Stimulated activated naive CD8-positive, alpha-beta T cell treated with anti-CD3 and anti-CD28 coated beads, Interleukin-15, Interleukin-2, amounts not matched to agents 100 U/mL and 50 U/mL, for 24 hours (primary cell): ENCODE measurements around the gene TCP11L2.

Experiments used
- ATAC-seq: fragments of 150-1000 bp; cut with Tn5 transposase; one replicate; pipeline ENCODE4 v1.10.0; 2021
- DNase-seq: peaks from one replicate; pipeline ENCODE4 v3.0.0; 2021

Gene TCP11L2

DNA sequence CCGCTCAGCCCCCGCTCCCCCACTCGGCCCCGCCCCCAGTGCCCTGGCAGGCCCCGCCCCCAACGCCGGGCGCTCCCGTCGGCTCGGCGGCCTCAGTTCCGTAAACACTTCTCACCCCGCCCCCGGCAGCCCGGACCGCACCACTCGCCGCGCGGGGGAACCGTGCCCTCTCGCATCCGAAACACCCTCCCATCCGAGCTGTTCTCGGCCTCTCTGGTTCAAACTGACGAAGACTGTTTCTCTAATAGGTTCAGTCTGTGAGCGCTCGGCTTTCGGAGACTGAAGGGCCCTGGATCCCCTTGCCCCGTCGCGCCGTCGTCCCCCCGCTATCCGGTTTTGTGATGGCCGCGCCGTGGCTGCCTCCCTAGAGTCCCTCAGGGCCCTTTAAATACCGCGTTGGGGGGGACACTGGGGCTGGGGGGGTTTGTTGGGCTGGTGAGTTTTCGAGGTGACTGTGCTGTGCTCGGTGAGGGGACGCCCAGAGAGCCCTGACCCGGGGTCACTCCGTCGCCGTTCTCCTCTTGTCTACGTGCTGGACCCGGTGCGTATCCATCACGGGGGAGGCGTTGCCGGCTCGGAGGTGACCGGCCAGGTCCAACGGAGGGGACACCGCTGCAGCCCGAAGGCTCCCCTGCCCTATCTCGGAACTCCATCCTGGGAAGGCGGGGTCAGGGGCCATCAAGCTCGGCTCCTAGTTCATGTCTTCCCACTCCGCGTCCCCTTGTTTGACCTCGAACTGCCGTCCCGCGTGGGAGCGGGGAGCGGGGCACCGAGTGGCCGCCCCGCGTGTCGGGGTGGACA is at the start of gene TCP11L2:
TCP11L2 (plus strand) TSS at position 333 of the 801 bp plus-strand sequence. CDS start 8,343 bp downstream, outside the sequence.
- peak; percentile 92 for DNase-seq

GRCh38 chr12:106254724-106255123 is 47.8 kb upstream of the TCP11L2 start:
- ATAC-seq (no peak), DNase-seq (no peak)

More for the DNA sequence above, at the start of gene TCP11L2:
- ATAC-seq = peak; percentile 76

DNA sequence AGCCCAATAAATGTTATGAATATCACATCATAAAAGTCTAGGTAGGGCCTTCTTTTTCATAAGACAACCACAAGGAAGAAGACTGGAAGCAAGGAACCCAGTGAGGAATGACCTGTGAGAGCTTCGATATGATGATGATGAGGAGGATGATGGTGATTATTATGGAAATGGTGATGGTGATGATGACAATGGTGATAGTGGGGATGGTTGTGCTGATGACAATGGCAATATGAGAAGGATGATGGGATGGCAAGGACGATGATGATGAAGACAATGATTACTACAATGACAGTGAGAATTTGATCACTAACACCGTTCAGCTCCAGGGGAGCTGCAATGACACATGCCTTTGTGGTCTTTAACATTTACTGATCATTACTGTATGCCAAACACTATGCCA is 47.0 kb upstream of the TCP11L2 start:
- no peak for ATAC-seq
- DNase-seq = no peak

- ATAC-seq = no peak
- no peak for DNase-seq
Measured at GRCh38 chr12:106255952-106256351, 46.6 kb upstream of the TCP11L2 start.

DNA sequence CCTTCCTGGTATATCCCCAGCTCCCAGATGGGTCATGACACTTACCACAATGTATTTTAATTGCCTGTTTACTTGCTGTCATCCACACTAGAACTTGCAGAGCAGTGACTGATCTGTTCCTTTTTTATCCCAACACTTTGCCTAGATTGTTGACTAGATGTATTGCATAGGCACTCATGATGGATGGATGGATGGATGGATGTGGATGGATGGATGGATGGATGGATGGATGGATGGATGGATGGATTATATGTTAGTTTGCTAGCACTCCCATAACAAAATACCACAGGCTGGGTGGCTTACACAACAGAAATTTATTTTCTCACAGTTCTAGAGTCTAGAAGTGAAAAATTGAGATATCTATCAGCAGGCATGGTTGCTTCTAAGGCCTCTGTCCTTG is 46.0 kb upstream of the TCP11L2 start:
- no peak for ATAC-seq

DNA sequence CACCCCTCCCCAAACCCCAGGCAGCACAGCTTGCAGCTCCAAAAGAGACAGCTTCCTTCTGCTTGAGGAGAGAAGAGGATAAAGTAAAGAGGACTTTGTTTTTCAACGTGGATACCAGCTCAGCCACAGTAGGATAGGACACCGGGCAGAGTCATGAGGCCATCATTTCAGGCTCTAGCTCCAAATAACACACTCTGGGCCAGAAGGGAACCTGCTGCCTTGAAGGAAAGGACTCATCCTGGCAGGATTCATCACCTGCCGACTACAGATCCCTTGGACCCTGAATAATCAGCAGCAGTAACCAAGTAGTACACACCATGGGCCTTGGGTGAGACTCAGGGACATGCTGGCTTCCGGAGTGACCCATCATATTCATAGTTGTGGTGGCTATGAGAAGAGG is 44.3 kb upstream of the TCP11L2 start:
- ATAC-seq (no peak), DNase-seq (no peak)

More for the DNA sequence above, 46.0 kb upstream of the TCP11L2 start:
- DNase-seq = no peak

- DNase-seq (no peak), ATAC-seq (no peak)
Measured at GRCh38 chr12:106258935-106259334, 43.6 kb upstream of the TCP11L2 start.

GRCh38 chr12:106265116-106265515 is 37.4 kb upstream of the TCP11L2 start:
- no peak for DNase-seq
- ATAC-seq = no peak

- ATAC-seq (no peak), DNase-seq (no peak)
Measured at GRCh38 chr12:106267535-106267934, 35.0 kb upstream of the TCP11L2 start.

- DNase-seq (no peak), ATAC-seq (no peak)
Measured at GRCh38 chr12:106269150-106269771, 33.3 kb upstream of the TCP11L2 start.

- DNase-seq (no peak), ATAC-seq (no peak)
Measured at GRCh38 chr12:106271575-106272505, 30.7 kb upstream of the TCP11L2 start.

- DNase-seq = no peak
Measured at GRCh38 chr12:106273491-106273890, 29.0 kb upstream of the TCP11L2 start.

GRCh38 chr12:106274012-106274411 is 28.5 kb upstream of the TCP11L2 start:
- no peak for ATAC-seq
- DNase-seq = no peak

More at GRCh38 chr12:106273491-106273890, 29.0 kb upstream of the TCP11L2 start:
- no peak for ATAC-seq

- no peak for DNase-seq
- no peak for ATAC-seq
Measured at GRCh38 chr12:106274575-106275121, 27.9 kb upstream of the TCP11L2 start.

GRCh38 chr12:106275458-106275857 is 27.1 kb upstream of the TCP11L2 start:
- no peak for DNase-seq
- ATAC-seq = no peak

GRCh38 chr12:106276032-106276740 is 26.3 kb upstream of the TCP11L2 start:
- DNase-seq = no peak
- ATAC-seq = no peak

GRCh38 chr12:106280106-106280505 is 22.4 kb upstream of the TCP11L2 start:
- DNase-seq (no peak), ATAC-seq (no peak)

DNA sequence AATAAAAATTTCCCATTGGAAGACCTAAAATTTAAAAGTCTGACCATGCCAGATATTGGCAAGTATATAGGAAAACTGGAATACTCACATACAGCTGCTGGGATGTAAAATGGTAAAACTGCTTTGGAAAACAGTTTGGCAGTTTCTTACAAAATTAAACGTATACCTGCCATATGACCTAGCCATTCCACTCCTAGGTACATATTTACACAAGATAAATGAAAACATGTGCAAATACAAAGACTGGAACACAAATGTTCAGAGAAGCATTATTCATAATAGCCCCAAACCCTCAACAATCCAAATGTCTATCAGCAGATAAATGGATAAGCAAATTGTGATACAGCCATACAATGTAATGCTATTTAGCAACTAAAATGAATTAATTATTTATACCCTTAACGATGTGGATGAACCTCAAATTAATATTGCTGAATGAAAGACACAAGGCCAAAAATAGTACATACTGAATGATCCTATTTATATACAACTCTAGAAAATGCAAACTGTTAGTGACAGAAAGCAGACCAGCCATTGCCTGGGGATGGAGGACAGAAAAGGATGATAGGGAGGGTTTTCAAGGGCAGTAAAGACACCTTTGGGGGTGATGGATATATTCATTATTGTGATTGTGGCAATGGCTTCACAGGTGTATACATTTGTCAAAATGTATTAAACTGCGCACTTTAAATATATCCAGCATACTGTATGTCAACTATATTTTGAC is 21.3 kb upstream of the TCP11L2 start:
- DNase-seq (no peak), ATAC-seq (no peak)

- DNase-seq = no peak
- no peak for ATAC-seq
Measured at GRCh38 chr12:106281804-106282203, 20.7 kb upstream of the TCP11L2 start.

- DNase-seq (peak; percentile 52), ATAC-seq (peak; percentile 66)
Measured at GRCh38 chr12:106282457-106283097, 20.0 kb upstream of the TCP11L2 start.
